ENCODE data around the gene SESTD1.

DNA sequence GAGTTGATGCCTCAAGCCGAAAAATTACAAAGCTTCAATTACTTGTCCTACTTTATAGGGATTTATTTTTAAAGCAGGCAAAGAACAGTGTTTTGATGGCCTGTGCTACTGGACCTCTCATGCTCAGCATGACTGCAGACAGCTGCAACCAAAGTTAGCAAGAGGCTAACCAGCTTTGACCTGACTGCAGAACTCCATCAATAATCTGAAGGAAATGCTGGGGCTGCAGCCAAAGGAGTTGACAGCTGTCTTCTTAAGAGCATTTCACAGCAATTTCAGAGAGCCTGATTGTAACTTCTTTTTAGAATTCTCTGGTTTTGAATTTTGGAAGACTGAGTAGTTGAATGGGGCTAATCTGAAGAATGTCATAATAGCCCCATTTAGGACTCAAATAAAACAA is 46.5 kb upstream of the SESTD1 start:
- TF ChIP-seq, protein P1, sequence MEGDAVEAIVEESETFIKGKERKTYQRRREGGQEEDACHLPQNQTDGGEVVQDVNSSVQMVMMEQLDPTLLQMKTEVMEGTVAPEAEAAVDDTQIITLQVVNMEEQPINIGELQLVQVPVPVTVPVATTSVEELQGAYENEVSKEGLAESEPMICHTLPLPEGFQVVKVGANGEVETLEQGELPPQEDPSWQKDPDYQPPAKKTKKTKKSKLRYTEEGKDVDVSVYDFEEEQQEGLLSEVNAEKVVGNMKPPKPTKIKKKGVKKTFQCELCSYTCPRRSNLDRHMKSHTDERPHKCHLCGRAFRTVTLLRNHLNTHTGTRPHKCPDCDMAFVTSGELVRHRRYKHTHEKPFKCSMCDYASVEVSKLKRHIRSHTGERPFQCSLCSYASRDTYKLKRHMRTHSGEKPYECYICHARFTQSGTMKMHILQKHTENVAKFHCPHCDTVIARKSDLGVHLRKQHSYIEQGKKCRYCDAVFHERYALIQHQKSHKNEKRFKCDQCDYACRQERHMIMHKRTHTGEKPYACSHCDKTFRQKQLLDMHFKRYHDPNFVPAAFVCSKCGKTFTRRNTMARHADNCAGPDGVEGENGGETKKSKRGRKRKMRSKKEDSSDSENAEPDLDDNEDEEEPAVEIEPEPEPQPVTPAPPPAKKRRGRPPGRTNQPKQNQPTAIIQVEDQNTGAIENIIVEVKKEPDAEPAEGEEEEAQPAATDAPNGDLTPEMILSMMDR (IDR thresholded peaks at IDR 0.05; ENCODE audit: poor library complexity) = no peak
- TF ChIP-seq EZH2 (IDR thresholded peaks at IDR 0.05; ENCODE audit: borderline replicate concordance) = no peak
